ENCODE results near the gene VEPH1.

The VEPH1 gene

DNA sequence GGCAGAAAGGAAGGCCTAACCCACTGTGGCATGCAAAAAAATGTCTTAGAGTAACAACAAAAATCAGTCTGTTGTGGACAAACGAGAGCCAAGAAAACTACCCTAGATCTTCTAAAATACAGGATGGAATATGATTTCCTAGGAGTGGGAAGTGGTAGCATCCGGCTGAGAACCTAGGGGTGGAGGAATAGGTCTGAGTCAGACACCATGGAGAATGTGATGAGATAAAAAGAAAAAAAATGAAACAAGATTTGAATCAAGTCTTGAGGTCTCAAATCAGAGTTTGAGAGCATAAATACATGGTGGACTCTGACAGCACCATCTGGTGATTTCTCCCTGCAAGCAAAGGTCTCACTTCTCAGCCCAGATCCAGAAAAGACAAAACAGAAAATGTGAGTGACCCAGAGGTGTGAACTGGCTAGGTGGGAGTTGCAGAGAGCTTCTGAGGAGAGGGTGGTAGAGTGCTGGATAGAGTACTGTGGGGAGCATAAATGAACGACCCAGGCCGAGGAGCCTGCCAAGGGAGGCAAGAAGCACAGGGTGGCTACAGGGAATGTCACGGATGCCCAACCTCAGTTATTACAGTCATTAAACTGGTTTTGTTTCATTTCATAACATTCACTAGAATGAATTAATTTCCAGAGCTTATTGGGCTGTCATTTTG, 27.6 kb upstream of the VEPH1 start:
- no peak for TF ChIP-seq CTCF (IDR thresholded peaks at IDR 0.05)

GRCh38 chr3:157529751-157530150, 26.5 kb upstream of the VEPH1 start:
- TF ChIP-seq CTCF (IDR thresholded peaks at IDR 0.05) = no peak

- no peak for TF ChIP-seq CTCF (IDR thresholded peaks at IDR 0.05)
These were observed 25.9 kb upstream of the VEPH1 start for GRCh38 chr3:157529085-157529484.

DNA sequence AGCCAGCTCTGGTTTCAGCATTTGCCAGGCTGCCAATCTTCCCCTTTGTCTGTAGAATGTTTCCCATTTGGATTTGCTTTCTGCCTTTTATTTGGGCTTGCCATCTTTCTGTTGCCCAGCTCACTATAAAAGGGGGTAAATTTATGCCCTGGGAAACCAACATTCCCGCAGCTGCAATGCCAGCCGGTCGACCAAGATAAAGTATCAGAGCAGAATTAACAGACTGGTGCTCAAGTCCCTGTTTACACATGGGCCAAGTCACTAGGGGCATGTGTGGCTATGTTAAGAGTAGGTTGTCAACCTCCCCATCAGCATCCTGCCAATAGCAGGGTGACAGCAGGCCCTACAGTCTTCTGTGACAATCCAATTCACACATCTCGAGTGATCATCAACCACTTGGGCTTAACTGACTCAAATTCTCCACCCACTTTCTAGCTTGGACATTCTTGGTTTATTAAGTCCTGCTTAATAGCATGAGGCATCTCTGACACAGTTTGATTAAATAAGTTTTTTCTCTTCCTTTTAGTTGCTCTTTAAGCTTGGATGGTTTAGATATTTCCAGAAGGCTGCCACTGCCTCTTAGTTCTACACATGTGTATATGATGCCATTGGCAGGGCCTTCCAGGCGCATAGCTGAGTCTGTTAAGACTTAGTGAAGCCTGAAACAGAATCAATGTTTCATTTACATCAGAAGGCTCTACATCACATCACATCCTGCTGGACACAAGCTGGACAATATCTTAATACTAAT, 24.1 kb upstream of the VEPH1 start:
- TF ChIP-seq CTCF (IDR thresholded peaks at IDR 0.05) = no peak

DNA sequence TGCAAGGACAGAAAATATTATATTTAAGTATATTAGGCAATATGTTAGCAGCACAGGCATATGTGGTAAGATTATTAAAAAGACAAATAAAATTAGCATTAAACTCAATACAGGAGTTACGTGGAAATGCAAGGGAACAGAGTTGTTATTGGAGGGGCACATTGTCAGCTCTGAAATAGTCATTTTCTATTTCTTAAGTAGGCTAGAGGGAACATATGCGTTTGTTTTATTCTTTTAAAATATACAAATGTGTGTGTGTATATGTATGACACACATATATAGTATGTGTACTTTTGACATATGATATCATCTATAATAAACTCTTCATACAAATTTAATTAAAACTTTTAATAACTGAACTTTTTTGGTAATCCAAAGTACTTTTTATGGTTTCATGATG, 22.8 kb upstream of the VEPH1 start:
- TF ChIP-seq CTCF (IDR thresholded peaks at IDR 0.05) = no peak

- TF ChIP-seq CTCF (IDR thresholded peaks at IDR 0.05) = no peak
These were observed 20.6 kb upstream of the VEPH1 start for GRCh38 chr3:157523814-157524213.

GRCh38 chr3:157522648-157523047, 19.4 kb upstream of the VEPH1 start:
- no peak for TF ChIP-seq CTCF (IDR thresholded peaks at IDR 0.05)

Data from LNCAP (cell line).